GM19395 (cell line): Measurements from ENCODE around the gene ZNF552.
"Not testable (repeated sequence)": the region's sequence is repeated elsewhere in the genome, so short reads cannot be mapped to it uniquely, and the experiment has no call there.

Source experiments
- ATAC-seq: cut with Tn5 transposase; IDR thresholded peaks from one replicate; pipeline ENCODE4 v1.9.1; 2021; ENCODE audit warnings: mild to moderate bottlenecking, moderate library complexity; ENCODE audit not compliant: unreplicated experiment

ZNF552 gene

GRCh38 chr19:57814505-57815246, at the start of gene ZNF552:
Gene ZNF552, minus strand, starts transcription at chr19:57814913. Its CDS starts 170 bp downstream, at chr19:57814743.
- peak; percentile 66 for ATAC-seq

- not testable (repeated sequence) for ATAC-seq
Observed at GRCh38 chr19:57862351-57862750, 47.6 kb upstream of the ZNF552 start.

GRCh38 chr19:57854117-57854516, 39.4 kb upstream of the ZNF552 start:
- not testable (repeated sequence) for ATAC-seq

GRCh38 chr19:57851812-57852603, 37.3 kb upstream of the ZNF552 start:
- ATAC-seq, result not testable (repeated sequence)

- no peak for ATAC-seq
Observed at GRCh38 chr19:57850553-57851017, 35.9 kb upstream of the ZNF552 start.

GRCh38 chr19:57849666-57850473, 35.2 kb upstream of the ZNF552 start, which contains the start of gene ZNF587:
Gene ZNF587, plus strand, starts transcription at chr19:57849859. Its CDS starts 180 bp downstream, at chr19:57850039.
- peak; percentile 98 for ATAC-seq

- ATAC-seq, result not testable (repeated sequence)
Observed at GRCh38 chr19:57849162-57849665, 34.5 kb upstream of the ZNF552 start.

GRCh38 chr19:57847164-57847563, 32.5 kb upstream of the ZNF552 start:
- ATAC-seq, result not testable (repeated sequence)

GRCh38 chr19:57841122-57841763, 26.5 kb upstream of the ZNF552 start:
- ATAC-seq, result no peak

- ATAC-seq, result not testable (repeated sequence)
Observed at GRCh38 chr19:57838622-57839191, 24.0 kb upstream of the ZNF552 start.

- ATAC-seq, result not testable (repeated sequence)
Observed at GRCh38 chr19:57836991-57837390, 22.3 kb upstream of the ZNF552 start.

- no peak for ATAC-seq
Observed at GRCh38 chr19:57830071-57830602, 15.4 kb upstream of the ZNF552 start, which contains the start of gene ZNF587B. Gene ZNF587B, plus strand, starts transcription at chr19:57830299. Its CDS starts 230 bp downstream, at chr19:57830529.

GRCh38 chr19:57829316-57829715, 14.6 kb upstream of the ZNF552 start:
- no peak for ATAC-seq

- ATAC-seq, result no peak
Observed at GRCh38 chr19:57825511-57825910, 10.8 kb upstream of the ZNF552 start.

GRCh38 chr19:57823608-57824007, 8.9 kb upstream of the ZNF552 start:
- not testable (repeated sequence) for ATAC-seq

GRCh38 chr19:57823155-57823554, 8.4 kb upstream of the ZNF552 start:
- not testable (repeated sequence) for ATAC-seq

- ATAC-seq, result not testable (repeated sequence)
Observed at GRCh38 chr19:57821501-57821900, 6.8 kb upstream of the ZNF552 start.

GRCh38 chr19:57821095-57821494, 6.4 kb upstream of the ZNF552 start:
- ATAC-seq, result not testable (repeated sequence)

GRCh38 chr19:57820599-57820998, 5.9 kb upstream of the ZNF552 start:
- ATAC-seq, result no peak
